D341Med (cell line): ENCODE results near the gene KCNH2.

Experiments used
- DNase-seq: peaks from one replicate; pipeline ENCODE4 v3.0.0; 2012; ENCODE audit warnings: low spot score

Gene KCNH2

DNA sequence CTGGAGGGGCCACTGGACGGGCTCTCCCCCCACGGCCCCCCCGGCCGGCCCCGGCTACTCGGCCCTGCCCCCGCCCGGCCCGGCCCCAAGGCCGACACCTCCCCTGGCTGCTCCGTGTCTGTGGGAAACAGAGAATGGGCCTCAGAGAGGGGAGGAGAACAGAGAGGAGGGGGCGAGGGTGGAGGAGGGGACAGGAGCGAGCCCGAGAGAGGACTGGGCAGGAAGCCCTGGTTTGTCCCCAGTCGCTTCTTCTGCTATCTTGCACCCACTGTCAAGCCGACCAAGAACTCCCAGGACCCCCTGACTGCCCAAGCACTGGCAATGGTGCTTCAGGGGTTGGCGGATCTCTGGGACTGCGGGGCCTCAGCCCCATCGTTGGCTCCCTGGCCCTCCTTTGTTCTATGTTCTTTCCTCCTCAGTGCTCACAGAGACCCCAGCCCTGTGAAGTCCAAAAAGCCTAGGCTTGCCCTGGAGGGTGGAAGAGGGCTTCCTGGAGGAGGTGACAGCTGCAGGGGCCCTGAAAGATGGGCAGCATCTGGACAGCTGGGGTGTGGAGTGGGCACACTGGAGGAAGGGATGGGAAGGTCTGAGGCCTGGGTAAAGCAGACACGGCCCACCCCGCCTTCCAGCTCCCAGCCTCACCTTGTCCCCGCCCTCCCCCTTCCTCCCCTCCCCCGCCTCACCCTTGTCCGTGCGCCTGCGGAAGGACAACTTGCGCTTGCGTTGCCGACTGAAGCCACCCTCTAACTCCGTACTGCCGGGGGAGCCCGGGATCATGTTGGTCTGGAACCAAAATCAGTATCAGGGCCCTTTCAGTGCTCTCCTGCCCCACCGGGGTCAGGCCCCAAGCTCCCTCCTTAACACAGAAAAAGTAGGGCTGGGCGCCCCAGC lies 30.1 kb downstream of the KCNH2 start:
- DNase-seq: no peak

DNA sequence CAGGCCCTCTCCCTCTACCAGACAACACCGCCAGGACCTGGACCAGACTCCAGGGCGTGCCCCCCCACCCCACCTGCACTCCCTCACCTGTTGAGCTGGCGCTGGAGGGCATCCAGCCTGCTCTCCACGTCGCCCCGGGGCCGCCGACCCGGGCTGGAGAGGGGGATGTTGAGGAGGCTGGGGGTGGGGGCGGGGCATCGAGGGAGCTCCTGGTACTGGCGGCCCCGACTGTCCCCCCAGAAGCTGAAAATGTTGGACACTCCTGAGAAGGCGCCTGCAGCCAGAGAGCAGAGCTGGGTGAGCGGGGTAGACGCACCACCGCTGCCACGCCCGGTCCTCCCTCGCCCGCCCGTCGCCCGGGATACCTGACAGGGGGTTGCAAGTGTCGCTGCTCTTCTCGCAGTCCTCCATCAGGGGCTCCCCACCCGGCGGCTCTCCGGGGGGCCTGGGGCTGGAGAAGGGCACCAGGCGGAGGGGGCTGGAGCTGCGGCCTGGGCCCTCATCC lies 30.8 kb downstream of the KCNH2 start:
- no peak for DNase-seq

DNA sequence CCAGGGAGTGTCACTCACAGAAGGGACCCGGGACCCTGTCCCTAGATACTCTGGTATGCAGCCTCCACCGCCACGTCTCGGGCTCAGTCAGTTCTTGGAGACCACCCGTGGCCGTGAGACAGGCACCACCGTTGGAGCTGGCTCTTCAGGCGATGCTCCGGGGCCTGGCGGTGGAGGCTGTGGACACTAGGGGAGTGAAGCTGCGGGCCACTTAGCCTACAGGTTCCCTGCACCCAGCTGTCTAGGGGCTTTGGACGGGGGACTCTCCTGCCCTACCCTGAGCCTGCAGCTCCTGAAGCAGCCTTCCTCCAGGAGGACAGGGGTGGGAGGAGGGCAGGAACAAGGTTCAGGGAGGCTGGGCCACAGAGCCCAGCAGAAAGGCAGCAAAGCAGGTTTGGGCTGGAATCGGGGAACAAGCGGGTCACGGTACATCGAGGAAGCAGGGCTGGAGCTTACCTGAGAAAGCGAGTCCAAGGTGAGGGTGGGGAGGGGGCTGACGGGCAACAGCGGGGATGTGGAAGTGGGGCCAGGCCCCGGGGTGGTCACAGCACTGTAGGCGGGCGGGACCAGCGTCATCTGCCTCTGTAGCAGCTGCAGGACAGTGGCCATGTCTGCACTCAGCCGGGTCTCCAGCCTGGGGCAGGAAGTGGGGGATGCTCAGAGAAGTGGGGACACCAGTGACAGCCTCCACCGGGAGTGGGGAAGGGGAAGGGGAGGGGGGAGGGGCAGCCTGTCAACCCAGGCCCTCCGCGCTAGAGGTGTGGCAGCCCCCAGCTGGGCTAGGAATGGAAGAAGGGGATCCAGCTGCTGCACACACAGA lies 31.5 kb downstream of the KCNH2 start:
- no peak for DNase-seq

DNA sequence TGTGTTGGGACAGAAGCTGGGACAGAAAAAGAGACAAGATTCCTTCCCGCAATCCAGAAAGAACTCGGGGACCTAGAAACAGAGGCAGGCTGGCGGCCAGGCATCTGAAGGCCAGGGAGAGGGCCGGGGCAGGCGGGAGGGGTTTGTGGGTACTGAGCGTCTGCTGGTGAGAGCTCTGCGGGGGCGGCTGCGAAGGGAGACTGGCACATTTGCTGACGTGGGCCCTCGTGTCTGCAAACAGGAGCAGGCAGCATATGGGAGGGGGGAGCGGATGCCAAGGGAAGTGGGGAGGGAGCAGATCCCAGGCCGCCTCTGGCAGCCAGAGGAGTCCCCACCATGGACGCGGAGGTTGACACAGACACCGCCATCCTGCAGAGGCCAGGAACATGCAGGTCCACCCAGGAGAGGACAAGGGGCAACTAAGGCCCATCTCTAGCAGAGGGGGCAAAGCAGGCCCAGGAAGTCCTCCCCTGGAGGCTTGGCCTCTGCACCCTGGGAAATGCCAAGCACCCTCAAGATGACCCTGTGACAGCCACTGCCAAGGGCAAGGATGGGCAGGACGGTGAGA lies 32.2 kb downstream of the KCNH2 start:
- no peak for DNase-seq

DNA sequence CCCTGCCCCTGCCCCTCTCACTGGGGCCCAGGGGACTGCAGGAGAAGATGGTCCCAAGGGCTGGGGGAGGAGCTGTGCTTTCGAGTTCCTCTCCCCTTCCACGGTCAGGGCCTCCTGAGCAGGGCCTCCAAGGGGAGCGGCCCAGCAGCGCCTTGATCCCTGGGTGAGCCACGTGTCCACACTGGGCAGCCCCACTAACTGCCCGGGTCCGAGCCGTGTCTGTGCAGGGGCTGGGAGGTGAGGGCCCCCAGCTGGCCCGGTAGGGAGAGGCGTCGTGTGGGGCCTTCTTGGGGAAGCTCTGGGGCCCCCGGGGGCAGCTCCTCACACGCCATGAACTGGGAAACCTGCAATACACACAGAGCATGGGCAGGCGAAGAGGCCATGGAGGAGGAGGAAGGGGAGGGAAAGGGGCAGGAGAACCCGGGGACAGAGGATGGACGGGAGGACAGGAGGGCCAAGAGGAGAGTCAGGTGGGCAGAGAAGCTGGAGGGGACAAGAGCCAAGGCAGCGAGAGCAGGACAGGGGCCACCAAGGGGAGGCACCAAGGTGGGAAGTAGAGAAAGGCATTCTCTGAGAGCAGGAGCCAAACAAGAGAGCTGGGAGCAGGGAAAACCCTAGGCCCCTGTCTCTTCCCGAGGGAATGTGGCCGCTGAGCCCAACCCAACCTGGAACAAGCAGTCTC lies 32.8 kb downstream of the KCNH2 start:
- DNase-seq: no peak

DNA sequence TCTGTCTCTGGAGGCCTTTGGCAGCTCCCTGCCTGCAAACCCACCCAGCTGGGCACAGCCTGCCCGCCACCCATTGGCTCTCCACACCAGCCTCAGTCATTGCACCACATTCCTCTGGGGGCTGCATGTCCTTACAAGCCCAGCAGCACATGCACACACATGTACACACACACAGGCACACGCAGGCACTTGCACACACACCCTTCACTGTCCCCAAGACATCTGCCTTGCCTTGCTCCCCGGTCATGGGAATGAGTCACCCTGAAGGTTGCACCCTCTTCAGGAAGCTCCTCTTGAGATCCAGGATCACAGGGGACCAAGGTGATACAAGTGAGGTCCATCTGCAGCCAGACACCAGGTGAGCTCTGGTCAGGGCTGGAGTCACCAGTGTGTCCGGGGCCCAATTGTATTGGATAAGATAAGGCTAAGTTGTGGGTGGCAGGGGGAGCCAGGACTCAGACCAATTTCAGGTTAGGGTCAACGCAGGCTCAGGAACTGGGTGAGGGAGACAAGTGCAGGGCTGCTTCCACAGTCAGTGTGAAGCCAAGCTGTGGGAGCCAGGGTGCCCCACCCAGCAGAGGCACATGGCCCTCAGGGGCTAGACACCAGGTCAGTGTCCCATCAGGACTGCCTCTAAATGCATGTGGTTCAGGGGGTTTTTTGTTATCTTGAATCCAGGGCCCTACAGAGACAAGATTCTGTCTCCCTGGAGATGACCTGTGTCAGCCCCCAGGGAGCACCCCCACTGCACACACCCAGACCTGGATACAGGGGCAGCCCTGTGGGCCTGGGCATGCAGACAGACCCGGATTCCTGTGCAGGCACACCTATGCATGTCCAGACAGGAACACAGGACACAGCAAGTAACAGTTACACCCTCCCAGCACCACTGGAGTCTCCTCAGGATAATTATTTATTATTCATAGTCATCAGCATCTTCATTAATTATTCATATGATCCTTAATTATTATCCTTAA lies 33.8 kb downstream of the KCNH2 start:
- DNase-seq: no peak

DNA sequence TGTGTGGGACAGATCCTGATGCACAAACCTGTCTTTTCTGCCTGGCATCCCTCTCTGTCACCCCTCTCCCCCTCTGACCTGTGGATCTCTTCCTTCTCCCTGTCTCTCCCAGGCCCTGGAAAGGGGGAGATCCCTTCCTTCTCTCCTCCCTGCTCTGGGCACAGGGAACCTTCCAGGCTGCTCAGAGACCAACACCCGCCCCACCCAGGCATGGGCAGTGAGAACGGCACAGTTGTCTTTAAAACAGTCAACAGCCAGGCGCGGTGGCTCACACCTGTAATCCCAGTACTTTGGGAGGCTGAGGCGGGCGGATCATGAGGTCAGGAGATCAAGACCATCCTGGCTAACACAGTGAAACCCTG lies 34.7 kb downstream of the KCNH2 start:
- no peak for DNase-seq

DNA sequence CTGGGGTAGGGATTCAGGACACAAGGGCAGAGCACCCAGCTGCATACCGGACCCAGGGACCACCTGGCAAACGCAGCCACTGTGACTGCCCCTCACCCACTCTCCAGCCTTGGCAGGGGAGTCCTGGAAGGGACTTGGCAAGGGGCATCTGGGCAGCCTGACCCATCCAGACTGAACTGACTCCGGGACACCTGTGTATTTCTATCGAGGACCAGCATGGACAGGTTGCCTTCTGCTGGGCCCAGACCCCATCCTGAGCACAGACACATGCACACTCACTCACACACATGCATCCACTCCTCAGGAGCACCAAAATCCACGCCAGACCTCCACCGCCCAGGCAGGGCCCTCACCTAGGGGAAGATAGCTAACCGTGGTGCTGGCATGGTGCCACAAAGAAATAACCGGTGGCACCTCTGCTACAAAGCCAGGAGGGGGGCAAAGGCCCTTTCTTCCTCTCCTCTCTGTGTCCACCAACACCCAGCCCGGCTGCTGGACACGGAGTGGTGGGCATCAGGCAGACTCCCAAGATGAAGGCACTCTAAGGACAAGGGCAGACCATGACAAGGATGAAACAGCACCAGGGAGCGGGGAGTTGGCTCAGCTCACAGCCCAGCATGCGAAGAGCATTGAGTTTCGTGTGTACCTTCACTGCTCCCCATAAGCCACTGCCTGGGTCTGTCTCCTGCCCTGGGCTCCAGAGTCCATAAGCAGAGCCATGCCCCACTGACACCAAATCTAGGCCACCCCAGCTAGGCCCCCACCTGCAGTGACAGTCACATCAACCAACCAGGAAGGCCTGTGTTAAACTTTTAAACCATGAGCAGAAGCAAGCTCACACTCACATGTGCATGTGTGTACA lies 35.3 kb downstream of the KCNH2 start:
- DNase-seq: peak; percentile 22

DNA sequence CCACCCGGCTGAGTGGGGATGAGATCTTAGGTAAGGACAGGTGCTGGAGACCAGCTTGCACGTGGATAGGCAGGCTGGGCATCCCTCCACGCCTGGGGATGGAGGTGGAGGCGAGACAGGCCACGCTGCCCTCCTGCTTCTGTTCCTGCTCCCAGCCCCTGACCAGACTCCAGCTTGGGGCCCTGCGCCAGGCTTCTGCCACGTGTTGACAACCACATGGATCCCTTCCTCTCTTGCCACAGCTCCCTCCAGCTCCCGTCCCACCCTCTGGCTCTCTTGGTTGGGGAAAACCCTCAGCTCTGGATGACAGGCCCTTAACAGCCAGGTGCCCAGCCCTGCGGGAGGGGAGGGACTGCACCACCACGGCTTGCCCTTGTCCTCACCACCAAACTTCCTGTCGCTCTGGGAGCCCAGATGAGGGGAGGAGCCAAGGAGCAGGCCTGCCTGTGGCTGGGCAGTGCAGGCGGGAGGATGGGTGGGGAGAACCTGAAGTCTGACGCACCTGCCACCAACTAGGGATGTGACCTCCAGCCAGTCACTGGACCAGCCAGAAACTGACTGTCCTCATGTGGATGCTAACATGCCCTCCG lies 36.0 kb downstream of the KCNH2 start:
- peak; percentile 27 for DNase-seq

DNA sequence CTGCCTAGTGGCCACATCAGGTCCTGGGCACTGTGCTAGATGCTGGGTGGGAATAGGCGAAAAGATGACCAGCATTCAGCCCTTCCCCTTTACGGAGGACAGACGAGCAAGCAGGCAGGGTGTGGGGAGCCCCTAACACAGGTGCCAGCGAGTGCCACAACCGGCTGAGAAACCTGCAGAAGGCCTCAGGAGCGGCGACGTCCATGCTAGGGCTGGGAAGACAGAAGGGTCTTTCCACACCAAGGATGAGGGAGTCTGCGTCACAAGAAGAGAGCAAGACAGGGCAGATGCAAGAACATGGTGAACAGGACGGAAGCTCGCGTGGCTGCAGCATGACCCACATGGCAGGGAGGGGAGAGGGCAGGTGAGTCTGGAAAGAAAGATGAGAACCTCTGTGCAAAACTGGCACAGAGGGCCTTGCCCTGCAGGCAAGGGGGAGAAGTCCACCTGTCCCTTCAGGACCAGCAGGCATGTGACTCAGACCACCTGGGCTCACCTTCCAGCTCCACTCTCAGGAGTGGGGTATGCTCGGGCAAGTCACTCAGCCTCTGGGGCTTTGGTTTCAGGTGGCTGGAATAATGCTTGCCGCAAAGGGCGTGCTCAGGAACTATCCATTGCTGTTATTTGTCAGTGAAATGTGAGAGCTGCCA lies 36.6 kb downstream of the KCNH2 start:
- DNase-seq: no peak

DNA sequence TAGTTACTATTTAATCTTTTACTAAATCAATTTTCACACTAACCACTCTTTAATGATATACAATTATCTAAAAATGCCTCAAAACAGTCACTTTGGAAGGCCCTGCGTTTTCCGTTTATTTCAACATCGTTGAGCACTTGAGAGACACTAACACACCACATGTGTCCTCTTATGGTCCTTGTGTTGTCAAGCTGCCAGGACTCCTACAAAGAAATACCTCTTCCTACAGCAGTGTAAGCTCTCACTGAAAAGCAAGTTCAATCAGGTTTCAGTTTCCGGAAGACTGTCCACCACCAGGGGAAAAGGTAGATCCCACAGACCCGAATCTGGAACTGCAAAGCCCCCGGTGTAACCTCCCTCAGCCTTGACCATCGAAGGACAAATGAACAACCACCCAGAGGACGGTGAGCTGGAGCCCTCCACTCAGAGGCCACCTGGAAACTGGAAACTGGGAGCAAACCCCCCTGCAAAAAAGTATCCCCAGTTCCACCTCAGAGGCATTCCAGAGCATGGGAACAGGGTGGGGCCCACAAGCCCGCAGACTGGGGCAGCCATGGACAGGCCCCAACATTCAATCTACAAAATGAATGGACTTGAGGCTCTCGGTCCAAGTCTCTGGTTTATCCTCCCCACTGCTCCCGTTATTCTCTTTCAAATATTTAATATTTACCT lies 37.6 kb downstream of the KCNH2 start:
- DNase-seq: no peak

DNA sequence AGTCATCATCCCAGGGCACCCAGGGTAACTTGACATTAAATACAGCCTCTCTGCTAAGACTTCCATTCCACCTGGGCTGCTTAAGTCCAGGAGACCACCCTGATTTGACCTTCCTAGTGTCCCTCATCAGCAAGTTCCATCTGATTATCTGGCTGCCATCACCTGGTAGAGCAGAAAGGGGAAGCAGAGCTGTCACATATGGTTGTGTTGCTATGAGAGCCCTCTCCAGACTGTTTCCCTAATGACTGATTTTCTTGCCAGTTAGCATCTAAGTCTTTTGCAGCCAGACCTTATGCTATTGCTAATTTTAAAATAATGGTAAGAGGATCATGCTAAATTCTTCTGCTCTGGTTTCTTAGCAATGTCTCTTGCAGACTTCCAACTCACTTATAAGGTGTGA lies 38.7 kb downstream of the KCNH2 start:
- DNase-seq: no peak

DNA sequence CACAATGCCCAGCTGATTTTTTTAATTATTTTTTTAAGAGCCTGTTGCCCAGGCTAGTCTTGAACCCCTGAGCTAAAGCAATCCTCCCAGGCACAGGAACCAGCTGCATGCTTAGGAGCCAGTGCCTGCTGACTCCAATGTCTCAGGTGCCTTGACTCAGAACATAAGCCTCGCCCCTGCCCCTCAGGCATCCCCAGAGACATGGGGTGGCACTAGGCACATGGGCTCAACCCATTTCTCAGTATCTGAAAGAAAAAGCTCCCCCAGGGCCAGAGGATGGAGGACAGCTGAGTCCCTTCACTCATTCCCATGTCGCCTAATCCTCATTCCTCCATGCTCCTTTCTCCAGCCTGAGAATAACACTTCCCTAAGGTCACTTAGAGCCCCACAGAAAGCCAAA lies 39.1 kb downstream of the KCNH2 start:
- no peak for DNase-seq

DNA sequence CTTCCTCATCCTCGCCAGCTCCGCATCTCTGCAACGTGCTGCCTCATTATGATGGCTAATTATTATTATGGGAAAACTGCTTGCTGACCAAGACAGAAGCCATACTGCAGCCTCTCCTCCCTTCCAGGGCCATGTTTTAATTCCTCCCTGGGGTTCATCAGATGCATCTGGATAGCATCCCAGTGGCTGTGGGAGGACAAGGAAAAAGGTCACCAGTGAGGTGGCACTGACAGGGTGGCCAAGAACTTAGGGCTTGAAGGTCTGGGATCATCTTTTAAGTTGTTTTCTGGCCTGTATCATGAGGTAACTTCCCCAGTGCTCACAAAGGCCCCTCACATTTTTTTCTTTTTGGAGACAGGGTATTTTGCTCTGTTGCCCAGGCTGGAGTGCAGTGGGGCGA lies 39.6 kb downstream of the KCNH2 start:
- no peak for DNase-seq

DNA sequence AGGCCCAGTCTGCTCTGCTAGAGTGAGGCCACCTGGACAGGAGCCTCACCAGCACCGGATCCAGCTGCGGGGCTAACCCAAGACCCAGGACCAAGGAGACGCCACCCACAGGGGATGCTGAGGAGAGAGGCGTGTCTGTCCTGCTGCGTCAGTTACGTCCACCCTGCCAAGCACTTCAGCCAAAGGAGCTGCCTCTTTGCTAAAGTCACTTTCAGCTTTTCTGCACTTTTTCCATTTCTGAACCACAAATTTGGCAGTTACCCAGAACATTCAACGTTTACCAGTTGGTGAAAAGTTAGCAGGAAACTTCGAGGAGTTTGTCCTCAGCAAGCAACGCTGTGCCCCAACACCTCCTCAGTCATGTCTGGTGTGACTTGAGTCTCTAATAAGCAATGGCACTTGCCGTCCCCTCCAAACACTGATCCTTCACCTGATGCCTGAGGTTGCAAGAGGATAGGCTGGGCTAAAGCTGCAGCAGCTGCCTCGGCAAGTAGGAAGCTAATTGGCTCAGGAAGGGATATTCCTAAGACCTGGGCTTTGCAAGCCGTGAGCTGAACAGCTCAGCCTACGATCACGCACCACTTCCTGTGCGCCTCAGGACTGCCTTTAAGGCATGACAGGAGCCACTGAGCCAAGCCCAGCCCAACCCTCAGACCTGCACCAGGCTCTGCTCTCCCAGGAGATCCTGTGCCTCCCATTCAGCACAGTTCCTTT lies 40.1 kb downstream of the KCNH2 start:
- DNase-seq: peak; percentile 81

DNA sequence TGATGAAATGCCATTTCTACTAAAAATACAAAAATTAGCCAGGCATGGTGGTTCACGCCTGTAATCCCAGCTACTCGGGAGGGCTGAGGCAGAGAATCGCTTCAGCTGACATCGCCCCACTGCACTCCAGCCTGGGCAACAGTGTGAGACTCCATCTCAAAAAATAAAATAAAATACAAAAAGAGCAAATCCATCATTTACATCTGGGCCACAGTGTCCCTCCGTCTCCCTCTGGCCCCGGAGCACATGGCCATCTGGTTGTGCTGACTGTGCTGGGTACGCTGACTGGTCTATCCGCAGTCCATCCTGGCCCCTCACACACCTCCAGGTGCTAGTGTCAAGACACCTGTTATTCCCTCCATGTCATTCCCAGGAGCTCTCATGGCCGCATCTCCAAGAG lies 42.1 kb downstream of the KCNH2 start:
- DNase-seq: no peak

DNA sequence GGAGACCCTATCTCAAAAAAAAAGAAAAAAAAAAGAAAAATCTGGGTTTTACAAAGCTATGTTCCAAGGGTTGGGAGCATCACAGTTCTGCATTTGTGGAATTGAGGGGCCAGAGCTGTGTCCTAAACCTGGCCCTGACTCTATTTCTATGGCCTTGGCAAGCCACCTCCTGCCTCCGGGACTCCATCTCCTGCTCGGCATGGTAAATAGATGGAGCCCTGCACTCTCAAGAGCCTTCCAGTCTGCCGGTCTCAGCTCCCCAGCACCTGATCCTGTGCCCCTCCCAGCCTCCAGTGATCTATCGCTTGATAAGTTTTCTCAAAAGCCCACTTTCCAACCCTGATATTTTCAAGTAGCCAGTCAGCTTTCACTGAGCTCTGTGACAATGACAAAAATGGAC lies 43.0 kb downstream of the KCNH2 start:
- DNase-seq: no peak
